ENCODE measurements around the gene SETD1A.
A peak's percentile ranks its signal among the peaks of the same experiment; 100 is the strongest.

SETD1A gene

DNA sequence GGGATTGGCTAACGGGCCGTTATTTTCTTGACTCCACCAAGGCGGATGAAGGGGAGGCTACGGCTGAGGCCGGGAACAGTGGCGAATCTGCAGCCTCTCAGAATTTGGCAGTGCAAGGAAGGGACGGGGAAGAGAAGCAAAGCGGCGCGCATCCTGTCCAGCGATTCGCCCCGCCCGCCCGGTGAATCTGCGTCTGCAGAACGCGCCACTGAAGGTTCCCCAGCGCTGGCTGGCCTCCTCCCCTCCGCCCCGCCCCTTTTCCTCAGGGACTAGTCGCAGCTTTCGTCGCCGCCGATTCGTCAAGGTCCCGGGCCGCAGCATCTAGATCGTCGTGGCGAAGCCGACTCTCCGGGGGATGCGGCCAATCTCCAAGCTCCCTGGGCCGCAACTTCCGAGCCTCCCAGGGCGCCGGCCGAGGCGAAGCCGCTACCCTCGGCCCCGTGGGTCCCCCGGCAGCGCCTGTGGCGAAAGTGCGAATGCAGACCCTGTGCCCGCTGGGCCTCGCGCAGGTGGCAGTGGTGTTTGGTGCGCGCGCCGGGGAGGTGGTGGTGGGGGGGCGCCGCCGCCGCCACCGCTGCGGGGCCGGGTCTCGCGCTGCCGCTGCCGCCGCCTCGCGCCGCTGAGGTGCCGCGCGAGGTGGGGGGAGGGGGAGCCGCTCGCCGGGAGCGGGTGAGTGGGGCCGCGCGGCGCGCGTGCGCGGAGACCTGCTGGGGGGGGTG lies at the start of gene SETD1A:
Gene SETD1A (plus strand): TSS at position 299 of the 719 bp plus-strand sequence. CDS start 978 bp downstream, outside the sequence.
- DNase-seq, result peak; percentile 75 to 97 (median 92)

DNA sequence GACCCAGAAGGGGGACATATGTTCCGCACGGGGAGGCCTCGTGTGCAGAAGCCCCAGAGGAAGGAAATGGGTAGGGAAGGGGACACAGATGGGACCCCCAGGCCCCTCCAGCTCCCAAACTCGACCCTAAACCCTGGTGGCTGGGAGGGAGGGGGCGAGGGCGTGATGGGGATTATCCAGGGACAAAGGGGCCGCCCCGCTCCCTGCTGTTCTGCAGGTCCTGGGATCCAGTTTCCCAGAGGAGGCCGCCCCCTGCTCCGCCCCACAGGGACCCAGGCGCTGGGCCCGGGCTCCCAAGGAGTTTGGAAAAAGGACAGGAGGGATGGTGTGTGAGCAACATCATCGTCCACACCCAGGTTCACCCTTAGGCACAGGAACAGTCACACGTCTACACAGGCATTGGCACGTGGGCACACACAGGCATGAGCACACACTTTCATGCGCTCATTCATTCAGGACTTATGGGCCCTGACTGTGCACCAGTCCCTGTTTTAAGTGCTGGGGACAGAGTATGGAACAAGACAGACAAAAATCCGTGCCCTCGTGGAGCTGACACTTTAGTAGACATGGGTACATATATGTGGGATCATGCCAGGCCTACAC lies 47.0 kb upstream of the SETD1A start:
- no peak for DNase-seq

DNA sequence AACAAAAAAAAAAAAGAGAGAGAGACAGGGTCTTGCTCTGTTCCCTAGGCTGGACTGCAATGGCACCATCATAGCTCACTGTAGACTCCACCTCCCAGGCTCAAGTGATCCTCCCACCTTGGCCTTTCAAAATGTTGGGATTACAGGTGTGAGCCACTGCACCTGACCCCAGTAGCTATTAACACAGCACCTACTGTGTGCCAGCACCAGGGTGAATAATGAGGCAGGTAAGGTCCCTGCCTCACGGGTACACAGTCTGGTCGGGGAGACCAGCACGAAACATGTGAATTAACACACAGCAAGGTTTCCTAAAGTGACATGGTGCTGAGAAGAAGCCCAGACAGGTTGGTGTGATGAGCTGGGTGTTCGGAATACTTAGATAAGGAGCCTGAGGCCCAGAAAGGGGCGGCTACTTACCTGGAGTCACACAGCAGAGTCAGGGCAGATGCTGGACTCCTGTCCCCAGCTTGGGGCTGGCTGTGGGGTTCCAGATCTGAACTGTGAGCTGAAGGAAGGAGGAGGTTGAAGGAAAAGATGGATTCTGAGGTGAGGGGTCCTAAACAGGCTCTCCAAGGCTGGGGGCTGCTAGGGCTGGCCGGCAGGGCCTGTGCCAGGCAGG lies 44.7 kb upstream of the SETD1A start:
- no peak for DNase-seq

DNA sequence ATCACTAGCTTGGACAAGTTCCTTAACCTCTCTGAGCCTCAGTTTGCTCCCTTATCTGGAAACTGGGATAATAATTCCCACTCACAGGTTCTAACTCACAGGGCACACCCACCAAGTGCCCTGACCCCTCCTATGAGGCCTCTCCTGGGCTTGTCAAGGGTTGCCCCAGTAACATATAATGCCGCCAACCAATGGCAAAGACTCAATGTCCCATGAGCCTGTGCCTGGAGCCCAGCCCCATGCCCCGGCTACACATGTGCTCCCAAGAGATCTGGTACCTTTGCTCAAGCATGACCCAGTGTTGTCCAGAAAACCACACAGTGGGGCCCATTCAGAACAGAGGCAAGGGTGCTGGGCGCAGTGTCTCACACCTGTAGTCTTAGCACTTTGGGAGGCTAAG lies 42.7 kb upstream of the SETD1A start:
- DNase-seq, result no peak

DNA sequence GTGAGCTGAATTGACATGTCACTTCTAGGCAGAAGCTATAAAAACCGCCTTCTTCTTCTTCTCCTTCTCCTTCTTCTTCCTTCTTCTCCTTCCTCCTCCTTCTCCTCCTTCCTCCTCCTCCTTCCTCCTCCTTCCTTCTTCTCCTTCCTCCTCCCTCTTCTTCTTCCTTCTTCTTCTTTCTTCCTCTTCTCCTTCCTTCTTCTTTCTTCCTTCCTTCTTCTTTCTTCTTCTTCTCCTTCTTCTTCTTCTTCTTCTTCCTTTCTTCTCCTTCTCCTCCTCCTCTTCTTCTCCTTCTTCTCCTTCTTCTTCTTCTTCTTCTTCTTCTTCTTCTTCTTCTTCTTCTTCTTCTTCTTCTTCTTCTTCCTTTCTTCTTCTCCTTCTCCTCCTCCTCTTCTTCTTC lies 38.9 kb upstream of the SETD1A start:
- DNase-seq, result no peak

DNA sequence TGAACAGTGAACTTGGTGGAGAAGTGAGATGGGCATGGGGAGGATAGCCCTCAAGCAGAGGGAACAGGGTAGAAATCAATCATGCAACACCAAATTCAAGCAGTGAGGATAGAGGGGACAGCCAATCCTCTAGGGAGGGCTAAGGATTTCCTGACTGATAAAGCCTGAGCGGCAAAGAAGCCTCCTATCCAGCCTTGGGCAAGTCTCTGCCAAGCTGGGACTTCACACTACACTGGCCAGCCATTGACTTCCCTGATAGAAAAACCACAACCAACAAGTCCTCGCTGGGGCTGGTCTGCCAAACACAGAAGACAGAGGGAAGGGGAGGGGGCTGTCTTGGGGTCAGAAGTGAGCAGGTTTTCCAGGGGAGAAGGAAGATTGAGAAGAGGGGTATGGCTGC lies 36.7 kb upstream of the SETD1A start:
- no peak for DNase-seq

DNA sequence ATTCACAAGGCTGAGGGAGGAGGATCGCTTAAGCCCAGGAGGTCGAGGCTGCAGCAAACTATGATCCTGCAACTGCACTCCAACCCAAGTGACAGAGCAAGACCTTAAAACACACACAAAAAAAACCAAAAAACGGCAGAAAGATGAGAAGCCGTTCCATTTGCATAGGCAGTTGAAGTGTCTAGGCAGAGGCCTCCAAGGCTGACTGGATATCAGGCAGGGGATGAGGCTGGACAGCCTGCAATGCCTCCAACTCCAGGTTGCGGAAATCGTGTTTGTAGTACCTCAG lies 36.2 kb upstream of the SETD1A start:
- no peak for DNase-seq

DNA sequence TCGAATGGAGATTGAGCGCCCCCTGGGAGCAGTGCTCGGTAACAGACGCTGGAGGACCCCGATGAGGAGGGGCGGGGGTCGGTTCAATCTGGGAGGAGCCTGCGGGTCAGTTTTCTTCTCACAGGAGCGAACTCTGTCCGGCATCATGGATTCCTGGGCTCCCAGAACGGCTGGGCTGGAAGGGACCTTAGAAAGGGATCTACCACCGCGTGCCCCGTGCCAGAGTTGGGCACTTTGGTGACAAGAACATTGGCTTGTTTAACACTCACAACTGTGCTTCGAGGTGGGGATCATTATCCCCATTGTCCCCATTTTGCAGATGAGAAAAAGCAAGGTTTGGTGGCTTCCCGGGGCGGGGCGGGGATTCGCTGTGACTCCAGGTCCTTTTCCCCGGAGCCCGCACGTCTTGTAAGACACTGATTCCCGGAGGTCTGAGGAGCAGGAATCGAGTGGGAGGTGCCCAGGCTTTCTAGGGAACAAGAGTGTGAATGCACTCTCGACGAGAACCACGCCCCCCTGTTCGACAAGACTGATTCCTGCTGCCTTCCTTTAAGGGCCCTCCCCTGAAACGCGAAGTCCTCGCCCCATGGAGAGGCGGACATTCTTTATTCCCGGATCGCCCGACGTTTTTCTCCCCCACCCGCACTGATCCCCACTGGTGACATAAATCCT lies 35.7 kb upstream of the SETD1A start:
- DNase-seq, result peak; percentile 12 to 92 (median 76)

DNA sequence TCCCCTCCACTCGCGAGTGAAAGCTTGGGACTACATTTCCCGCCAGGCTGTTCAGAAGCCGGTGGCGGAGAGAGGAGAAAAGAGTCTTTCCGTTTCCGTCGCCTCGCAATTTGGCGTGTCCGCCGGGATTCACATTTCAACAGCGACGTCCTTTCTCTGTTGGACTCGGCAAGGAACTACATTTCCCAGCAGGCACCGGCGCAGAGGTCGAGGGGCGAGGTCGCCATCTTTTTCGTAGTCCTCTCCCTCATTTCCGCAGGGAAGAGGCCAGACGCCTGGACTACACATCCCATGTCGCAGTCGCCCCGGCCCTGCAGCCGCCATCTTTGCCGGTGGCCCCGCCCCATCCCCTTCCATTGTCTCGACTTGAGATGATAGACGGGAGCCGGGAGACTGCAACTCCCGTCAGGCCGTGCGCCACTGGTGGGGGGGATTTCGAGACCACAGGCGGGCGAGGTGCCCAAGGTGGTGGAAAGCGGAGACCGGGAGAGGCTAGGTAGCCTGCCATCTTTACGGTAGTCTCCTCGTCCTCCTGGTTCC lies 35.1 kb upstream of the SETD1A start:
- DNase-seq, result peak; percentile 96 to 100 (median 100)

DNA sequence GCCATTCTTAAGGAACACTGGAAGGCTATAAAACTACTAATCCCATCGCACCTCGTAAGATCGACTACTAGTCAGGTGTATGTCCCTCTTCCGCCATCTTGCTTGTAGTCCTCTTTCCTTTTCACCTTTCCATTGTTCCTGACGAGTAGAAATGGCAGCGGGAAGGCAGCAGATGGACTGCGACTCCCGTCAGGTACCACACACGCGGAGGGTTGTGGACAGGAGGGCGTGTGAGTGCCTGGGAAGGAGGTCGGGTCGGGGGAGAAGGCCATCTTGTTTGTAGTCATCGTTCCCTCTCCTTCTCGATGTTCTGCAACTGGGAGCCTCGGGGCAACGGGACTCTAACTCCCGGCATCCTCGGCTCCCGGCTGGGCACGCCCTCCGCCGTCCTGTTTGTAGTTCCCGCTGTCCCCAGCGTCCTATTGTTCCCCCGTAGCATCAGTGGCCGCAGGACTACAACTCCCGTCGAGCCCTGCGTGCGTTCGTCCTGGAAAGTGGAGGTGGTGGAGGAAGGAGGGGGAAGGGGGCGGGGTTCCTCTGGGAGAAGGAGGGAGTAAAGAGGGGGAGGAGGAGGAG lies 34.5 kb upstream of the SETD1A start:
- peak; percentile 91 to 100 (median 99) for DNase-seq

DNA sequence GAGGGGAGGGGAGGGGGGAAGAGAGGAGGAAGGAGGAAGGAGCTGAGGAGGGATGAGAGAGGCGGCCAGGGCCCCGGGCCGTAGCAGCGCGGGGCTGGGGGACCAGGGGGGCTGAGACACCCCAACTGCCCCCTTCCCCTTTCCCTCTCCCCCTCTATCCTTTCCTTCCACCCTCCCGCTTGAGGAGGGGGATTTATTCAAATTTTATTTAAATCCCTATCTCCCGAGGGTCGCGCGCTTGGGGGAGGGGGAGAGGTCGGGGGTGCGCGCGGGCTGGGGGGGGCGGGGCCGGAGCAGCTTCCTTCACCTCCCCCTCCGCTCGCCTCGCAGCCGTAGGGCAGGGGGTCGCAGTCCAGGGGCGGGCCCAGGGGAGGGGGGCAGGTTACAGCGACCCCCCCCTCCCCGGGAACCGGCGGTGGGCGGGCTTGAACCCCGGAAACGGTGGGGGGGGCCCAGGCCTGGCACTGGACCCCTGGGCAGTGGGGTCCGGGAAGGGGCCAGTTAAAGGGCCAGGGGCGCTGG lies 33.9 kb upstream of the SETD1A start, which contains the start of gene FBXL19:
Gene FBXL19 (plus strand): TSS at position 19 of the 522 bp plus-strand sequence. CDS start 2,183 bp downstream, outside the sequence.
- peak in 3 of 56 donors; percentile 48 to 52 (median 48) for DNase-seq

DNA sequence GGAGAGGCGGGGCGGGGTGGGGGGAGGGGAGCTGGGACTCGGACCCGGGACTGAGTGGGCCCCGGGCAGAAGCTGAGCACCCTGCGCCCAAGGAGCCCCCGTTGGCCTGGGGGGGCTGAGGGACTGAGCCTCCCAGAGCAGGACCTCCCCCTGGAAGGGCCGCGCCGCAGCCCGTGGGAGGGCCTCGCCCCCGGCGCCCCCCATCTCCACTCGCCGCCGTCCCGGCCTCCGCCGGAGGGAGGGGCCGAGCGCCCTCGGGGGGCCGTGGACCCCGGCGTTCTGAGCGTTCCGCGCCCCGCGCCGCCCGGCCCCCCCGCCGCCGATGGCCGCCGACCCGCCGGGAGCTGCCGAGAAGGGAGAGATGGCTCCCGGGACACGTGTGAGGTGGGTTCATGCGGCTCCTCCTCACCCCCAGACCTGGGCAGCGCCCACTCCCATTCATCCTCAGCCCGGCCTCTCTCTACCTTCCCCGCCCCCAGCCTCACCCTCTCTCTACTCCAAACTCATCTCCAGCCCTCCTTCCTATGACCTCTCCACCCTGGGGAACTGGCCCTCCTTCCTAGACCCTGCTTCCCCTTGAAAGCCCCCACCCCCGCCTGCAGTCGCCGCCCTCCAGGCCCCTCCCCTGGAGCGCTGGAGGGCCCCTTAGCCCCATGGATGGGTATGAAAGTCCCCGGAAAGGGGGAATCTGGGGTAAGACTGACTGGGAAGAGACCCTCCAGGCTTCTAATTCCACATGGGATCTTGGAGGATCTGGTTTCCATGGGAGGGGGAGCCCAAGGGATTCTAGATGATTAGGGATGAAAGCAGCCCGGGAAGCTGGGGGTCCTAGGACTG lies 33.3 kb upstream of the SETD1A start:
- peak in 3 of 56 donors; percentile 20 to 52 (median 31) for DNase-seq

DNA sequence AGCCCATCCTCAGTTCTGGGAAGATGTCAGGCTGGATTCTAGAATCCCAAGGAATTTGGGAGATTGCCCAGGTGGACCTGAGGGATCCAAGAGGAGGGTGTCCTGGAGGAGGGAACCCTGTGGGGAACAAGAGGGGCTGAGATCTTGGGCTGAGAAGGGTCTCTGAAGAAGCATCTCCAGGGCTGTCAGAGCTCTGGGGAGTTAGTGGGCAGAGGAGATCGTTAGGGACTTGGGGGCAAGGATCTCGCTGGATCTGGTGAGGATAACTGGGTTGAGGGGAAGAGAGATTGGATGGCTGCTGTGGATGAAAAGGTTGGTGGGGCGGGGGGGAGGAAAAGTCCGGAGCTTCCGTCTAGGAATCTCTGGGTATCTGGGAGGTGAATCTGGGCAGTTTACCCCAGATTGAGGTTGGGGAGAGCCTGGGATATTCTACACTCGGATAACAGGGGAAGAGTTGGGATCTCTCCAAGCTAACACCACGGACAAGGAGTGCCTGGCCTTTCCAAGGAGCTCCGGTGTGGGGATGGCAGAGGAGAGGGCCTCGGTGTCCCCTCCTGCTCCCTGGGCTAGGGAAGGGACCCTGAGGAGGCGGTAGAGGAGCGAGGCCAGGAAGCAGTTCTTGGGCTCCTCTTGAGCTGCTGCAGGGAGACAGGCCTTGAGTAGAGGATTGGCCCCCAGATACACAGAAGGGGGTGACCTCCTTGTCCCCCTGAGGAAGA lies 32.5 kb upstream of the SETD1A start:
- DNase-seq, result no peak

DNA sequence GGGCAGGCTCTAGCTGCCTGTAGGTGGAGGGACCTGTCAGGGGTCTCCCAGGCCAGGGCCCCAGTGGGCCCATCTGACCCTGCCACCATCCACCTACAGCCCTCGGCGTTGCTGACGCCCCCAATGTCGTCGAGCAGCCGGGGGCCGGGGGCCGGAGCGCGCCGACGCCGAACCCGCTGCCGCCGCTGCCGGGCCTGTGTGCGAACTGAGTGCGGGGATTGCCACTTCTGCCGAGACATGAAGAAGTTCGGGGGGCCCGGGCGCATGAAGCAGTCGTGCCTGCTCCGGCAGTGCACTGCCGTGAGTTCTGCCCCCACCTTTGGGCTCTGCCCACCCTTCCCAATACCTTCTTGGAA lies 31.9 kb upstream of the SETD1A start:
- no peak for DNase-seq

DNA sequence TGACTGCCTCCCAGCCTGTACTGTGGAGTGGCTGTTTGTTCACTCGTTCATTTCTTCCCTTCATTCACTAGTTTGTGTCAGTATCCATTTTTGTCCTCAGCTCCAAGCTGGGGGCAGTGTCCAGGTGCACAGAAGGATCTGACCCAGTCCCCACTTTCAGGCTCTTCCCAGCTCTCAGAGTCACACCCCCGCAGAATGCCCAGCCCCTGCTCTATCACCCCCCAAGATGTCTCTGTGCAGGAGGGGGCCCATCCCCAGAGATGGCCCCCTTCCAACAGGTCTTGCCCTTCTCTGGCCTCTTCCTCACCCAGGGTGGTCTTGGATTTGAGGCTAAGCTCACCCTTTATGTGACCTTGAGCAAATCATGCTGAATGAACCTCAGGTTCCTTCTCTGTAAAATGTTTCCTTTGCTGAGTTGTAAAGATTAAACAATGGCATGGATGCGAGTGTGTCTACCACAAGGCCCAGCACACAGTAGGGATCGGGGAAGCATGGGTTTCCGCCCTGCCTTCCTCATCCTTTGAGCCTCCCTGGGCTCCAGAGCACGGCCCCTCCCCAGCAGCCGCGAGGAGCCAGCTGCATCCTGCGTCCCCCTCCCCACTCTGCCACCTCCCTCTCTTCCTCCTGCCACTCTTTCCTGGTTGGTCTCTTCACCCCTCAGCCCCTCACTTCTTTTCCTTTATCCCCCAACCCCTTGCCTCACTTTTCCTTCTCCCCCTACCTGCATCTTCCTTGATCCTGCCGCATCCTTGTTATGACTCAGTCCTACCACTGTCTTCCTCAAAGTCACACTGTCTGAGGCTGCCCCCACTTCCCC lies 31.4 kb upstream of the SETD1A start:
- DNase-seq, result no peak

DNA sequence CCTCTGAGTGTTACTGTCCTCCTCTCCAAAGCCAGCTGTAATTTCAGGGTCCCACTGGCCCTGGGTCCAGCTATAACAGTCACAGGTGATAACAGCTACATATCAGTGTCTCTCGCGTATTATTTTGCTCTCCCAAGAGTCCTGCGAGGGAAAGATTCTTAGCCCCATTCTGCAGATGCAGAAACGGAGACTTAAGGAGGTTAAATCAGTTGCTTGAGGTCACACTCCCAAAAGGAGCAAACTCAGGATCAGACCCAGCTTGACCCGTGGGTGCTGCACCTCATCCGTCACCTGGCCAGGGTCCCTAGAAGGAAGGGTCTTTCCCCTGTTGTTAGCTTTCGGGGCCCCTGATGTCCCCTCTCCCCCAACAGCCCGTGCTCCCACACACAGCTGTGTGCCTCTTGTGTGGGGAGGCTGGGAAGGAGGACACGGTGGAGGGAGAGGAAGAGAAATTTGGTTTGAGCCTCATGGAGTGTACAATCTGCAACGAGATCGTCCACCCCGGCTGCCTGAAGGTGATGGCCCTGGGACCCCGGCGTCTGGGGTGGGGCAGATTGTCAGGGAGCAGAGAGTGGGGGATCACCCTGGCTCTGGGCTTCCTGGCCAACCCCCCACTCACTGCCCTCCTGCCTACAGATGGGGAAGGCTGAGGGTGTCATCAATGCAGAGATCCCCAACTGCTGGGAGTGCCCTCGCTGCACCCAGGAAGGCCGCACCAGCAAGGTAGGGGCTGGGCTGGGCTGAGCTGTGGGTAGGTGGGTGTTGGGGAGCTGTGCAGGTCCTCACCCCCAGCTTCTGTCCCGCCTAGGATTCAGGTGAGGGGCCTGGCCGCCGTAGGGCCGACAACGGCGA lies 30.4 kb upstream of the SETD1A start:
- no peak for DNase-seq

DNA sequence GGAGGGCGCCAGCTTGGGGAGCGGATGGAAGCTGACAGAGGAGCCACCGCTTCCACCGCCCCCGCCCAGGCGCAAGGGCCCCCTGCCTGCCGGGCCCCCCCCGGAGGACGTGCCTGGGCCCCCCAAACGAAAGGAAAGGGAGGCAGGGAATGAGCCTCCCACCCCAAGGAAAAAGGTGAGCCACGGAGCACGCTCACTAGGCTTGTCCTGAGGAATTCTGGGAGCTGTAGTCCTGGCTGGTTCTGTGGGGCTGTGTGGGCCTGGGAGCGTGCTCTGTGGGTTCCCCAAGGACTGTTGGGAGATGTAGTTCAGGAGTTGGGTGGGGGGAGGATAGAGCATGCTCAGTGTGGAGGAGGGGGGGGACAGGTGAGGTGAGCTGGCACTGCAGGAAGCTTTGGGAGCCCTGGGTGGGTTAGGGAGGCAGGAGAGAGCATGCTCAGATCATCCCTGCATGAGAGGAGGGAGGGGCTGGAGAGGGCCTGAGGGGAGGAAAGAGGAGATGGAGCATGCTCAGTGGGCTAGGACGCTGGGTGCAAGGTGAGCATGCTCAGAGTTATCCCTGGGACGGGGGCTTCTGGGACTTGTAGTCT lies 29.7 kb upstream of the SETD1A start:
- peak in 50 of 56 donors; percentile 22 to 94 (median 76) for DNase-seq
